Stimulated activated CD4-positive, alpha-beta T cell treated with anti-CD3 and anti-CD28 coated beads, Interleukin-4, amount 100 ng/mL, for 24 hours (primary cell): ENCODE data around the gene POU2AF2.
"Not testable (repeated sequence)": the region's sequence is repeated elsewhere in the genome, so short reads cannot be mapped to it uniquely, and the experiment has no call there.

Source experiments
- DNase-seq: peaks from one replicate; pipeline ENCODE4 v3.0.0-alpha.2; 2020

Gene POU2AF2

GRCh38 chr11:111245425-111245824 lies at the start of gene POU2AF2:
Gene POU2AF2 (plus strand): TSS chr11:111245725. CDS start chr11:111245854, 129 bp downstream.
- no peak for DNase-seq

GRCh38 chr11:111200010-111200534 lies 45.5 kb upstream of the POU2AF2 start:
- DNase-seq = no peak

- no peak for DNase-seq
Measured at GRCh38 chr11:111204211-111204610, 41.3 kb upstream of the POU2AF2 start.

GRCh38 chr11:111205632-111206385 lies 39.7 kb upstream of the POU2AF2 start:
- DNase-seq = no peak

- DNase-seq = no peak
Measured at GRCh38 chr11:111206472-111206871, 39.1 kb upstream of the POU2AF2 start.

GRCh38 chr11:111207213-111207612 lies 38.3 kb upstream of the POU2AF2 start:
- DNase-seq = no peak

GRCh38 chr11:111209543-111210355 lies 35.8 kb upstream of the POU2AF2 start:
- no peak for DNase-seq

GRCh38 chr11:111213256-111213655 lies 32.3 kb upstream of the POU2AF2 start:
- DNase-seq = no peak

- DNase-seq = no peak
Measured at GRCh38 chr11:111220721-111221120, 24.8 kb upstream of the POU2AF2 start.

GRCh38 chr11:111221208-111221607 lies 24.3 kb upstream of the POU2AF2 start:
- DNase-seq = no peak

GRCh38 chr11:111221936-111222335 lies 23.6 kb upstream of the POU2AF2 start:
- DNase-seq = not testable (repeated sequence)

- peak; percentile 9 for DNase-seq
Measured at GRCh38 chr11:111222821-111223455, 22.6 kb upstream of the POU2AF2 start.

GRCh38 chr11:111225881-111226280 lies 19.6 kb upstream of the POU2AF2 start:
- DNase-seq = no peak

- no peak for DNase-seq
Measured at GRCh38 chr11:111229604-111230003, 15.9 kb upstream of the POU2AF2 start.

GRCh38 chr11:111230122-111230465 lies 15.4 kb upstream of the POU2AF2 start:
- no peak for DNase-seq

- no peak for DNase-seq
Measured at GRCh38 chr11:111231836-111232235, 13.7 kb upstream of the POU2AF2 start.

GRCh38 chr11:111236383-111236782 lies 9.1 kb upstream of the POU2AF2 start:
- no peak for DNase-seq

- DNase-seq = no peak
Measured at GRCh38 chr11:111237926-111238325, 7.6 kb upstream of the POU2AF2 start.

GRCh38 chr11:111246956-111247355 lies 1.4 kb downstream of the POU2AF2 start:
- DNase-seq = no peak

- no peak for DNase-seq
Measured at GRCh38 chr11:111250936-111251335, 5.4 kb downstream of the POU2AF2 start.

- DNase-seq = no peak
Measured at GRCh38 chr11:111253131-111253530, 7.6 kb downstream of the POU2AF2 start.

GRCh38 chr11:111253630-111254029 lies 8.1 kb downstream of the POU2AF2 start:
- no peak for DNase-seq

GRCh38 chr11:111258046-111258445 lies 12.5 kb downstream of the POU2AF2 start:
- DNase-seq = no peak

- DNase-seq = no peak
Measured at GRCh38 chr11:111259896-111260295, 14.4 kb downstream of the POU2AF2 start.
